ENCODE measurements around the gene PDZD2.

PDZD2 gene

DNA sequence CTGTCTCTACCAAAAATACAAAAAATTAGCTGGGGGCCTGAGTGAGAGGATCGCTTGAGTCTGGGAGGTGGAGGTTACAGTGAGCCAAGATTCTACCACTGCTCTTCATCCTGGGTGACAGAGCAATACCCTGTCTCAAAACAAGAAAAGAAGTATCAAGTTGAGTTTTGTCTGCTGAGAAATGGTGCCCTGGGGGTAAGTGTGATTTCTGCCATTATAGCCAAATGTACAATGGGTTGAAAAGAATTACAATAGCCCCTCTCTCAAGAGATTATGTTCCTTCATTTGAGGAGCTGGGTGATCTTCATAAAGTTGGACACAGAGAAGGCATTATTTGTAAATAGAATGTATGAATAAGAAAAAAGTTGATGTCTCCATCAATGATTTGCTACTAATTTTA is 345.8 kb downstream of the PDZD2 start:
- no peak for TF ChIP-seq ZNF274 (IDR thresholded peaks at IDR 0.05; ENCODE audit: low read depth, low read length)
- no peak for TF ChIP-seq YY1 (IDR thresholded peaks at IDR 0.05; ENCODE audit: insufficient read depth, insufficient read length)
- no peak for TF ChIP-seq SUZ12 (IDR thresholded peaks at IDR 0.05; ENCODE audit: extremely low read depth, insufficient read depth, insufficient read length)
- Histone ChIP-seq H3K9ac (ENCODE audit: insufficient read length, low read depth) (no peak overlapping the region), H3K4me1 (ENCODE audit: insufficient read depth, insufficient read length) (no peaks in the 10 kb centered on the region), H3K36me3 (ENCODE audit: insufficient read depth, insufficient read length, low read length) (peaks cover 2% of the 10 kb centered on the region), H3K9me3 (ENCODE audit: insufficient read depth, low read length) (peaks cover 10% of the 10 kb centered on the region), H3K27me3 (ENCODE audit: insufficient read depth, insufficient read length) (no peaks in the 10 kb centered on the region), H3K4me3 (ENCODE audit: insufficient read length, low read depth) (no peak overlapping the region)
- DNase-seq (ENCODE audit: low read depth, low spot score): no peak

DNA sequence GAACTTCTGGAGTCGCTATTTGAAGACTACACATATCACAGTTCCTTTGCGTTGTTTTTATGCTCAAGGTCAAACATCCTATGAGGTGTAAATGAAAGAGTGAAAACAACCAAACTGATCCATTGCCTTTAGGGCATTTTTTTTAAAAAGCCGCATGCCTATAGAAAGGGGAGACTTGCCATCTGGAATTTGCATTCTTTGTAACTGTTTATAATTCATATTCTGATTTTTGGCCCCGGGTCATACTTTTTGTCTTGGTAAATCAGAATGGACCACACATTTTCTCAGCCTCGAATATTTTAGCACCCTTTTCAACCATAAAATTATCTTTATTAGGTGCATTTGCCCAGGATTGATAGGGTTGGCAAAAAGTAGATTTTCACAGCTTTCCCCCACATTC is 347.2 kb downstream of the PDZD2 start:
- H3K9me3 ChIP-seq (ENCODE audit: insufficient read depth, low read length): peaks cover 10% of the 10 kb centered on the region
- H3K9ac ChIP-seq (ENCODE audit: insufficient read length, low read depth): no peak overlapping the region
- no peak for TF ChIP-seq YY1 (IDR thresholded peaks at IDR 0.05; ENCODE audit: insufficient read depth, insufficient read length)
- no peak for TF ChIP-seq SUZ12 (IDR thresholded peaks at IDR 0.05; ENCODE audit: extremely low read depth, insufficient read depth, insufficient read length)
- no peak for TF ChIP-seq ZNF274 (IDR thresholded peaks at IDR 0.05; ENCODE audit: low read depth, low read length)

GRCh38 chr5:31987985-31988710 is 349.2 kb downstream of the PDZD2 start:
- Histone ChIP-seq H3K4me1 (ENCODE audit: insufficient read depth, insufficient read length) (peaks cover 3% of the 10 kb centered on the region), H3K4me3 (ENCODE audit: insufficient read length, low read depth) (no peak overlapping the region), H3K36me3 (ENCODE audit: insufficient read depth, insufficient read length, low read length) (peaks cover 2% of the 10 kb centered on the region), H3K9me3 (ENCODE audit: insufficient read depth, low read length) (peaks cover 10% of the 10 kb centered on the region), H3K9ac (ENCODE audit: insufficient read length, low read depth) (no peak overlapping the region), H3K27me3 (ENCODE audit: insufficient read depth, insufficient read length) (no peaks in the 10 kb centered on the region)
- no peak for TF ChIP-seq SUZ12 (IDR thresholded peaks at IDR 0.05; ENCODE audit: extremely low read depth, insufficient read depth, insufficient read length)
- no peak for TF ChIP-seq YY1 (IDR thresholded peaks at IDR 0.05; ENCODE audit: insufficient read depth, insufficient read length)
- TF ChIP-seq ZNF274 (IDR thresholded peaks at IDR 0.05; ENCODE audit: low read depth, low read length): no peak
- DNase-seq (ENCODE audit: low read depth, low spot score): no peak

More for the DNA sequence above, 347.2 kb downstream of the PDZD2 start:
- DNase-seq (ENCODE audit: low read depth, low spot score): no peak
- Histone ChIP-seq H3K4me1 (ENCODE audit: insufficient read depth, insufficient read length) (no peaks in the 10 kb centered on the region), H3K27me3 (ENCODE audit: insufficient read depth, insufficient read length) (no peaks in the 10 kb centered on the region), H3K36me3 (ENCODE audit: insufficient read depth, insufficient read length, low read length) (peaks cover 2% of the 10 kb centered on the region), H3K4me3 (ENCODE audit: insufficient read length, low read depth) (no peak overlapping the region)

DNA sequence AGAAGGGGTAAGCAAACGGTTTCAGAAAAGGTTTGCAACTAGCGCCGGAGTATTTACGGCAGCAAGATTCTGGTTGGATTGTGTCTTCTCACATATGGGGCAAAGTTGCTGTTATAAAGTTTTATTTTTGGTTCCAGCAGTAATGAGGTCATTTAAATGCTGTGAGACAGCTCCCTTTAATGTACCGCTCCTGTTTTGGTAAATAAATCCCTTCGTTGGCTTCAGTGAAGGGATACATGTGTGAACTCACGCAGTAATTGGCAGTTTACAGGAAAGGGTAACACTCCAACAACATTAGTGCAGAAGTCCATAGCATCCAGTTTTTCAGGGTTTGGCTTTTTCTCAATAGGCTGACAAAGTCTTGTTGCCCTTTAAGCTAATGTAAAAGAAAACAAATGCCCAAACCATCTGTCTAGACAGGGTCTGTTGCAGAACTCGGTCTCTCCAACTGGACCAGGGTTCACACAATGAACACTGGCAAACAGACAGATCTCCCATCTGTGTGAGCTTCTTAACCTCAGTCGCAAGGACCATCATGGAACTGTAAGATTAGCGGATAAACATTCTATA is 351.2 kb downstream of the PDZD2 start:
- H3K4me3 ChIP-seq (ENCODE audit: insufficient read length, low read depth): no peak overlapping the region
- H3K9me3 ChIP-seq (ENCODE audit: insufficient read depth, low read length): peaks cover 10% of the 10 kb centered on the region
- no peak for TF ChIP-seq YY1 (IDR thresholded peaks at IDR 0.05; ENCODE audit: insufficient read depth, insufficient read length)
- TF ChIP-seq ZNF274 (IDR thresholded peaks at IDR 0.05; ENCODE audit: low read depth, low read length): no peak
- TF ChIP-seq SUZ12 (IDR thresholded peaks at IDR 0.05; ENCODE audit: extremely low read depth, insufficient read depth, insufficient read length): no peak
- no peaks in the 10 kb centered on the region for H3K27me3 ChIP-seq (ENCODE audit: insufficient read depth, insufficient read length)
- no peak overlapping the region for H3K9ac ChIP-seq (ENCODE audit: insufficient read length, low read depth)
- no peak for DNase-seq (ENCODE audit: low read depth, low spot score)
- H3K4me1 ChIP-seq (ENCODE audit: insufficient read depth, insufficient read length): peaks cover 3% of the 10 kb centered on the region
- peaks cover 2% of the 10 kb centered on the region for H3K36me3 ChIP-seq (ENCODE audit: insufficient read depth, insufficient read length, low read length)

- Histone ChIP-seq H3K36me3 (ENCODE audit: insufficient read depth, insufficient read length, low read length) (peaks cover 2% of the 10 kb centered on the region), H3K9me3 (ENCODE audit: insufficient read depth, low read length) (peaks cover 10% of the 10 kb centered on the region), H3K27me3 (ENCODE audit: insufficient read depth, insufficient read length) (no peaks in the 10 kb centered on the region), H3K9ac (ENCODE audit: insufficient read length, low read depth) (no peak overlapping the region), H3K4me1 (ENCODE audit: insufficient read depth, insufficient read length) (peaks cover 3% of the 10 kb centered on the region), H3K4me3 (ENCODE audit: insufficient read length, low read depth) (no peak overlapping the region)
- peak; percentile 20 for DNase-seq (ENCODE audit: low read depth, low spot score)
- TF ChIP-seq ZNF274 (IDR thresholded peaks at IDR 0.05; ENCODE audit: low read depth, low read length): no peak
- no peak for TF ChIP-seq SUZ12 (IDR thresholded peaks at IDR 0.05; ENCODE audit: extremely low read depth, insufficient read depth, insufficient read length)
- no peak for TF ChIP-seq YY1 (IDR thresholded peaks at IDR 0.05; ENCODE audit: insufficient read depth, insufficient read length)
These were observed 351.8 kb downstream of the PDZD2 start for GRCh38 chr5:31990701-31991110.

GRCh38 chr5:31992377-31992776 is 353.4 kb downstream of the PDZD2 start:
- Histone ChIP-seq H3K4me3 (ENCODE audit: insufficient read length, low read depth) (no peak overlapping the region), H3K9me3 (ENCODE audit: insufficient read depth, low read length) (peaks cover 7% of the 10 kb centered on the region; the same call in 1 of the 2 replicates), H3K9ac (ENCODE audit: insufficient read length, low read depth) (no peak overlapping the region), H3K36me3 (ENCODE audit: insufficient read depth, insufficient read length, low read length) (peaks cover under 1% of the 10 kb centered on the region), H3K27me3 (ENCODE audit: insufficient read depth, insufficient read length) (no peaks in the 10 kb centered on the region), H3K4me1 (ENCODE audit: insufficient read depth, insufficient read length) (peaks cover 3% of the 10 kb centered on the region)
- no peak for TF ChIP-seq ZNF274 (IDR thresholded peaks at IDR 0.05; ENCODE audit: low read depth, low read length)
- TF ChIP-seq SUZ12 (IDR thresholded peaks at IDR 0.05; ENCODE audit: extremely low read depth, insufficient read depth, insufficient read length): no peak
- no peak for TF ChIP-seq YY1 (IDR thresholded peaks at IDR 0.05; ENCODE audit: insufficient read depth, insufficient read length)
- peak; percentile 16 for DNase-seq (ENCODE audit: low read depth, low spot score)

GRCh38 chr5:31993165-31993961 is 354.4 kb downstream of the PDZD2 start:
- Histone ChIP-seq H3K4me3 (ENCODE audit: insufficient read length, low read depth) (no peak overlapping the region), H3K27me3 (ENCODE audit: insufficient read depth, insufficient read length) (no peaks in the 10 kb centered on the region), H3K36me3 (ENCODE audit: insufficient read depth, insufficient read length, low read length) (no peaks in the 10 kb centered on the region), H3K4me1 (ENCODE audit: insufficient read depth, insufficient read length) (peaks cover 3% of the 10 kb centered on the region), H3K9me3 (ENCODE audit: insufficient read depth, low read length) (no peaks in the 10 kb centered on the region), H3K9ac (ENCODE audit: insufficient read length, low read depth) (no peak overlapping the region)
- TF ChIP-seq ZNF274 (IDR thresholded peaks at IDR 0.05; ENCODE audit: low read depth, low read length): no peak
- TF ChIP-seq YY1 (IDR thresholded peaks at IDR 0.05; ENCODE audit: insufficient read depth, insufficient read length): no peak
- no peak for TF ChIP-seq SUZ12 (IDR thresholded peaks at IDR 0.05; ENCODE audit: extremely low read depth, insufficient read depth, insufficient read length)
- DNase-seq (ENCODE audit: low read depth, low spot score): no peak

All from NT2/D1 (cell line).